Naive B cell (primary cell): ENCODE data around the gene CENPU. TPM values are rescaled to one million over a fixed set of nuclear protein-coding genes. Genes with fewer than 3 reads are reported as not detected.
A peak's percentile ranks its signal among the peaks of the same experiment; 100 is the strongest.

Source experiments
- ATAC-seq, 2 donors: fragments of 150-1000 bp; cut with Tn5 transposase; 2 replicates each; pipeline ENCODE4 v1.10.0; 2021; ENCODE audit warnings: low read depth in 2 of 2, mild to moderate bottlenecking in 2 of 2, moderate library complexity in 2 of 2
- DNase-seq: peaks from one replicate; pipeline ENCODE4 v3.0.0; 2022
- H3K27ac Mint-ChIP-seq, 6 donors: one replicate each; pipeline ENCODE4 v1.8.0; 2020 to 2022; ENCODE audit warnings: mild to moderate bottlenecking in 6 of 6, mixed read lengths in 6 of 6, moderate library complexity in 5 of 6, inconsistent platforms in 2 of 6
- H3K27me3 Mint-ChIP-seq, 3 donors: one replicate each; pipeline ENCODE4 v1.8.0; 2021 to 2022; ENCODE audit warnings: mixed read lengths in 3 of 3, mild to moderate bottlenecking in 1 of 3
- H3K36me3 Mint-ChIP-seq, 2 donors: one replicate each; pipeline ENCODE4 v1.8.0; 2020 to 2022; ENCODE audit warnings: mixed read lengths in 2 of 2, inconsistent platforms in 1 of 2, mild to moderate bottlenecking in 1 of 2
- H3K4me1 Mint-ChIP-seq, 3 donors: one replicate each; pipeline ENCODE4 v1.8.0; 2020 to 2022; ENCODE audit warnings: mixed read lengths in 3 of 3, inconsistent platforms in 1 of 3, mild to moderate bottlenecking in 1 of 3, moderate library complexity in 1 of 3
- H3K4me3 Mint-ChIP-seq, 8 donors: one replicate each; pipeline ENCODE4 v1.8.0; 2020 to 2022; ENCODE audit warnings: mild to moderate bottlenecking in 8 of 8, mixed read lengths in 8 of 8, moderate library complexity in 8 of 8, inconsistent platforms in 2 of 8
- H3K9me3 Mint-ChIP-seq, 7 donors: one replicate each; pipeline ENCODE4 v1.8.0; 2020 to 2022; ENCODE audit warnings: mixed read lengths in 7 of 7, mild to moderate bottlenecking in 5 of 7, inconsistent platforms in 2 of 7, moderate library complexity in 1 of 7
- polyA plus RNA-seq, 6 donors: library from polyadenylated mRNA; unstranded; fragments of 300-500 nt; fragmentation: Illumina TruSeq; gene quantifications; one replicate each; pipeline ENCODE4 v1.2.3, GENCODE V29; 2021; ENCODE audit warnings: low read depth in 6 of 6

CENPU gene
- polyA plus RNA-seq, 6 donors from 2014 or later = 0.27 to 4.9 (median 2.3) TPM

GRCh38 chr4:184722798-184723197 lies 11.1 kb downstream of the CENPU start:
- DNase-seq (no peak), ATAC-seq (no peak)
- Mint-ChIP-seq H3K4me1 (peaks cover 16 to 24% (median 21%) of the 10 kb centered on the region in 3 donors), H3K4me3 (no peak overlapping the region), H3K27me3 (no peaks in the 10 kb centered on the region), H3K9me3 (peaks cover 0 to 24% (median 16%) of the 10 kb centered on the region in 7 donors), H3K27ac (no peak overlapping the region), H3K36me3 (peaks cover 25 to 33% of the 10 kb centered on the region in 2 donors)

GRCh38 chr4:184721254-184721653 lies 12.6 kb downstream of the CENPU start:
- H3K4me3 Mint-ChIP-seq = no peak overlapping the region
- H3K9me3 Mint-ChIP-seq = peaks cover 0 to 24% (median 16%) of the 10 kb centered on the region in 7 donors
- ATAC-seq (no peak), DNase-seq (no peak)
- H3K4me1 Mint-ChIP-seq = peaks cover 16 to 26% (median 26%) of the 10 kb centered on the region in 3 donors
- peak overlapping the region in 1 of 6 donors; percentile 63 for H3K27ac Mint-ChIP-seq
- H3K27me3 Mint-ChIP-seq = no peaks in the 10 kb centered on the region
- peaks cover 25 to 33% of the 10 kb centered on the region in 2 donors for H3K36me3 Mint-ChIP-seq

GRCh38 chr4:184719407-184719806 lies 14.5 kb downstream of the CENPU start:
- no peak for DNase-seq
- Mint-ChIP-seq H3K4me1 (peaks cover 8 to 21% (median 18%) of the 10 kb centered on the region in 3 donors), H3K27ac (no peak overlapping the region), H3K4me3 (no peak overlapping the region), H3K27me3 (no peaks in the 10 kb centered on the region), H3K9me3 (peaks cover 0 to 24% (median 16%) of the 10 kb centered on the region in 7 donors), H3K36me3 (peaks cover 31 to 33% of the 10 kb centered on the region in 2 donors)
- ATAC-seq = no peak

- no peaks in the 10 kb centered on the region for H3K27me3 Mint-ChIP-seq
- no peak overlapping the region for H3K4me3 Mint-ChIP-seq
- no peak for ATAC-seq
- H3K9me3 Mint-ChIP-seq = peaks cover 0 to 10% (median 7%) of the 10 kb centered on the region in 7 donors
- peak overlapping the region in 1 of 6 donors; percentile 20 for H3K27ac Mint-ChIP-seq
- H3K4me1 Mint-ChIP-seq = peaks cover 12 to 21% (median 18%) of the 10 kb centered on the region in 3 donors
- peaks cover 17 to 18% of the 10 kb centered on the region in 2 donors for H3K36me3 Mint-ChIP-seq
- DNase-seq = no peak
Measured at GRCh38 chr4:184715526-184715925, 18.4 kb downstream of the CENPU start.

GRCh38 chr4:184713887-184714286 lies 20.0 kb downstream of the CENPU start:
- Mint-ChIP-seq H3K27ac (no peak overlapping the region), H3K4me1 (peaks cover 11 to 20% (median 17%) of the 10 kb centered on the region in 3 donors), H3K27me3 (no peaks in the 10 kb centered on the region), H3K4me3 (peak overlapping the region in 2 of 8 donors; percentile 54 to 66), H3K9me3 (peaks cover 0 to 3% (median 0%) of the 10 kb centered on the region in 7 donors), H3K36me3 (peaks cover 6 to 7% of the 10 kb centered on the region in 2 donors)
- DNase-seq = no peak
- ATAC-seq = no peak

- Mint-ChIP-seq H3K4me1 (peaks cover 7 to 13% (median 10%) of the 10 kb centered on the region in 3 donors), H3K27ac (no peak overlapping the region), H3K36me3 (peaks cover 0 to 7% of the 10 kb centered on the region in 2 donors), H3K27me3 (no peaks in the 10 kb centered on the region), H3K4me3 (no peak overlapping the region), H3K9me3 (no peaks in the 10 kb centered on the region)
- no peak for ATAC-seq
- DNase-seq = no peak
Measured at GRCh38 chr4:184712322-184712721, 21.6 kb downstream of the CENPU start.

DNA sequence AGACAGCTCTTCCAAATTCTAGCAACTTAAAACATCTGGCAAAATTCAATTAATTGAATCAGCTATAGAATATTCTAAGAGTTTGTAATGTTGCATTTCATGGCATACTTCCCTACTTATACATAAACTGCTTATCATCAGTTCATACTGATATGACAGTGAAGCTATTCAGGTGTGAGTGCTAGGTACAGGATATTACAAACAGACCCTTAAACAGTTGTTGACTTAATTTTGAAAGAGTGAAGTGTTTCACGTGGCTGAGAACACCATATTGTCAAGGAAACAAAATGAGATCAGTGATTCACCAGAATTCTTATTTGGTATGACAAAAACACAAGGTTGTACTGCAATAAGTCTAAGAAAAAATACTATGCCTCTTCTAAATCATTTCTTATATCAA lies 27.4 kb downstream of the CENPU start:
- Mint-ChIP-seq H3K9me3 (no peaks in the 10 kb centered on the region), H3K36me3 (peaks cover 0 to 6% of the 10 kb centered on the region in 2 donors), H3K4me1 (no peaks in the 10 kb centered on the region), H3K4me3 (no peak overlapping the region), H3K27ac (no peak overlapping the region), H3K27me3 (no peaks in the 10 kb centered on the region)
- ATAC-seq (no peak), DNase-seq (no peak)

DNA sequence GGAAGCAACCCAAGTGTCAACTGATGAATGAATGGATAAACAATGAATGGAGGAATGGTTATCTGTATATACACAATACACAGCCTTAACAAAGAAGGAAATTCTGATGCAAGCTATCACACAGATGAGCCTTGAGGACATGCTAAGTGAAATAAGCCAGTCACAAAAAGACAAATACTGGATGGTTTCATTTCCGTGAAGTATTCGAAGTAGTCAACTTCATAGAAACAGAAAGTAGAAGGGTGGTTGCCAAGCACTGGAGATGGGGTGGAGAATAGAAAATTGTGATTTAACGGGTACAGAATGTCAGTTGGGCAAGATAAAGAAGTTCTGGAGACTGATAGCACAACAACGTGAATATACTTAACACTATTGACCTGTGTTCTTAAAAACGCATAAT lies 28.2 kb downstream of the CENPU start:
- ATAC-seq (no peak), DNase-seq (no peak)
- peaks cover 0 to 6% of the 10 kb centered on the region in 2 donors for H3K36me3 Mint-ChIP-seq

GRCh38 chr4:184702114-184702513 lies 31.8 kb downstream of the CENPU start:
- Mint-ChIP-seq H3K36me3 (peaks cover 0 to 6% of the 10 kb centered on the region in 2 donors), H3K4me1 (no peaks in the 10 kb centered on the region), H3K4me3 (no peak overlapping the region), H3K27me3 (no peaks in the 10 kb centered on the region), H3K9me3 (no peaks in the 10 kb centered on the region), H3K27ac (no peak overlapping the region)
- ATAC-seq = no peak
- DNase-seq = no peak

More for the DNA sequence above, 28.2 kb downstream of the CENPU start:
- no peaks in the 10 kb centered on the region for H3K9me3 Mint-ChIP-seq
- no peak overlapping the region for H3K27ac Mint-ChIP-seq
- H3K4me3 Mint-ChIP-seq = no peak overlapping the region
- no peaks in the 10 kb centered on the region for H3K27me3 Mint-ChIP-seq
- H3K4me1 Mint-ChIP-seq = no peaks in the 10 kb centered on the region

DNA sequence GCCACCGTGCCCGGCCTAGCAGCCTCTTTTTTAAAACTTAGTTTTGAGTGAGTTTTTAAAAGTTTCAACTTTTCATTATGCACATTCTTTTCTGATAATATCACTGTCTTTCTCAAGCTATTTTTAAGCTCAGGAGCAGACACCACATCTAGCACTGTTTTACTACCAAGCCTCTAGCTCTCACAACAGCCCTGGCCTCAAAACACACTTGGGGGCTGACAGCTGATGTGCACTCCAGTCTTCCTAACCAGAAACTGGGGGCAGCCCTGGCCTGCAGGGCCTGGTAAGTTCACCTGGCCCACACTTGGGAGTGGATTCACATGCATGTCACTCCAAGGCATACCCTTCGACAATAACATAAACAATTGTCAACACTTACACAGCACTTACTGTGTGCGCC lies 34.0 kb downstream of the CENPU start:
- no peak for ATAC-seq
- H3K4me1 Mint-ChIP-seq = no peaks in the 10 kb centered on the region
- no peaks in the 10 kb centered on the region for H3K9me3 Mint-ChIP-seq
- H3K27ac Mint-ChIP-seq = peak overlapping the region in 2 of 6 donors; percentile 44 to 50
- H3K36me3 Mint-ChIP-seq = peaks cover 0 to 6% of the 10 kb centered on the region in 2 donors
- no peak for DNase-seq
- H3K27me3 Mint-ChIP-seq = no peaks in the 10 kb centered on the region
- H3K4me3 Mint-ChIP-seq = no peak overlapping the region

DNA sequence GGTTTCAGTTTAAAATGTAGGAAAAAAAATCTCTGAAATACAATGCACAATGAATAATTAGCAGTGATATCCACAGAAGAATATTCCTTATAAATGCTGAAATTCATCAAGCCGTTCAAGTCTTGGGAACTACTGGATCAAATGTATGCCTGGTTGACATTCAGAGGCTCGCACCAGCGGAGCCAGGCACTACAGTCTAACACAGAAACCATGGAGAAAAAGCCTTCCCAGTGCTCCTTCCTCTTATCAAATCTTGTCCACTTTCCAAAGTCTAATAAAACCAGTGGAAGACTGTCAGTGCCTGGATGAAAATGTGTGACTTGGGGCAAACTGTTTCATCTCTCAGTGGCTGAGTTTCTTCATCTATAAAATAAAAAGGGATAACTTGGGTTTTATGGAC lies 35.9 kb downstream of the CENPU start:
- Mint-ChIP-seq H3K27me3 (no peaks in the 10 kb centered on the region), H3K9me3 (no peaks in the 10 kb centered on the region), H3K27ac (peak overlapping the region in 1 of 6 donors; percentile 24), H3K36me3 (peaks cover 9 to 14% of the 10 kb centered on the region in 2 donors), H3K4me3 (no peak overlapping the region), H3K4me1 (no peaks in the 10 kb centered on the region)
- DNase-seq (no peak), ATAC-seq (no peak)

DNA sequence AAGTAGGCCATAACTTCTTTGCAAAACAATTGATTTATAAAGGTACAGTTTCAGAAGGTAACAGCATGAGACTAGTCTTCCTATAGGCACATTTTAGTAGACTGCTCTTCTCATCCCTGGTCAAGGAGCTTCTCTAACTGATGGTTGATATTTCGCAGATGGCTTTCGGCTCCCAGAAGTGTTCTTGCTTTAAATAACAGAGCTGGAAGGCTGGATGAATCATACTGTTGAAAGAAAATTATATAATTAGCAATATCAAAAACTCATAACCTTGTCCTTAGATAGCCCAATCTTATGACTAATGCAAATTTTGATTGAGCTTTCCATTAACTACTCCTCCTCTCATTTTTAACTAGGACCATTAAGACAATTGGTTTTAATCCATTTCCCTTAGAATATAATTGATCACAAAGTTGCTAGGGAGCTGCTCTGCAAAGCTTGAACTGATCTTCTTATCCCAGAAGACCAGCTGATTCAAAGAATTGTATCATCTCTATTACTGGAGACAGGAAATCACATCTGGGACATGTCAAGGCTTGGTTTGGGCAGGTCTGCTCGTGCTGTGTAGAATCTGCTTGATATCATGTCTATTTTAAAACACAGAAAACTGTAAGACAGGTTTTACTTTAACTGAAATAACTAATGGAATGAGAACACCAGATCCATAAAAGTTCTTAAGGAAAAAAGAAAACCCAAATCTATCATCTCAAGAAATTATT lies 38.6 kb downstream of the CENPU start:
- H3K36me3 Mint-ChIP-seq = peaks cover 9 to 22% of the 10 kb centered on the region in 2 donors
- ATAC-seq (no peak), DNase-seq (no peak)
- peak overlapping the region in 1 of 6 donors; percentile 30 for H3K27ac Mint-ChIP-seq
- no peaks in the 10 kb centered on the region for H3K9me3 Mint-ChIP-seq
- no peaks in the 10 kb centered on the region for H3K4me1 Mint-ChIP-seq
- H3K27me3 Mint-ChIP-seq = no peaks in the 10 kb centered on the region
- H3K4me3 Mint-ChIP-seq = no peak overlapping the region

- no peaks in the 10 kb centered on the region for H3K4me1 Mint-ChIP-seq
Measured at GRCh38 chr4:184694412-184694956, 39.4 kb downstream of the CENPU start.

DNA sequence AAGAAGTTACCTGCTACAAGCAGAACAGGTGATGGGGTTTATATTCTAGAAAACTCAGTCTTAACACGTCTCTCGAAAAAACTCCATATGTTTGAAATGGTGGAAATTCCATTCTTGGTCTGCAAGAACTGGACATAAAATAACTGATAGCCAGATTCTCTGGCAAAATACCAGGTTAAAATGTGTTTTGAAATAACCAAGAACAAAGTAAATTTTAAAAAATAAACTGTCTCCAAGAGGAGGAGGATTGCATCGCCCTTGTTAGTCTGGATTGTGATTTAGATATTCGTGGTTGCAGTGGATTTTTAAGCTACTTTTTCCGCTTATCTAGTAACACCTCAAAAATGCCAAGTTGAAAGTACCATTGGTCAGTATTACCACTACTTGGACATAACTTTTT lies 40.8 kb downstream of the CENPU start:
- peaks cover 9 to 22% of the 10 kb centered on the region in 2 donors for H3K36me3 Mint-ChIP-seq
- ATAC-seq = no peak
- H3K27me3 Mint-ChIP-seq = no peaks in the 10 kb centered on the region
- no peak overlapping the region for H3K4me3 Mint-ChIP-seq
- H3K27ac Mint-ChIP-seq = no peak overlapping the region
- H3K4me1 Mint-ChIP-seq = no peaks in the 10 kb centered on the region
- DNase-seq = no peak
- no peaks in the 10 kb centered on the region for H3K9me3 Mint-ChIP-seq

More at GRCh38 chr4:184694412-184694956, 39.4 kb downstream of the CENPU start:
- DNase-seq (no peak), ATAC-seq (no peak)
- no peaks in the 10 kb centered on the region for H3K9me3 Mint-ChIP-seq
- peaks cover 9 to 22% of the 10 kb centered on the region in 2 donors for H3K36me3 Mint-ChIP-seq
- H3K4me3 Mint-ChIP-seq = no peak overlapping the region
- no peaks in the 10 kb centered on the region for H3K27me3 Mint-ChIP-seq
- no peak overlapping the region for H3K27ac Mint-ChIP-seq
